GM18867 (cell line): ENCODE results near the gene COX15.
"Not testable (repeated sequence)": the region's sequence is repeated elsewhere in the genome, so short reads cannot be mapped to it uniquely, and the experiment has no call there.

ENCODE experiments used
- ATAC-seq: cut with Tn5 transposase; IDR thresholded peaks from one replicate; pipeline ENCODE4 v1.9.1; 2021; ENCODE audit warnings: mild to moderate bottlenecking, moderate library complexity; ENCODE audit not compliant: unreplicated experiment

COX15 gene

DNA sequence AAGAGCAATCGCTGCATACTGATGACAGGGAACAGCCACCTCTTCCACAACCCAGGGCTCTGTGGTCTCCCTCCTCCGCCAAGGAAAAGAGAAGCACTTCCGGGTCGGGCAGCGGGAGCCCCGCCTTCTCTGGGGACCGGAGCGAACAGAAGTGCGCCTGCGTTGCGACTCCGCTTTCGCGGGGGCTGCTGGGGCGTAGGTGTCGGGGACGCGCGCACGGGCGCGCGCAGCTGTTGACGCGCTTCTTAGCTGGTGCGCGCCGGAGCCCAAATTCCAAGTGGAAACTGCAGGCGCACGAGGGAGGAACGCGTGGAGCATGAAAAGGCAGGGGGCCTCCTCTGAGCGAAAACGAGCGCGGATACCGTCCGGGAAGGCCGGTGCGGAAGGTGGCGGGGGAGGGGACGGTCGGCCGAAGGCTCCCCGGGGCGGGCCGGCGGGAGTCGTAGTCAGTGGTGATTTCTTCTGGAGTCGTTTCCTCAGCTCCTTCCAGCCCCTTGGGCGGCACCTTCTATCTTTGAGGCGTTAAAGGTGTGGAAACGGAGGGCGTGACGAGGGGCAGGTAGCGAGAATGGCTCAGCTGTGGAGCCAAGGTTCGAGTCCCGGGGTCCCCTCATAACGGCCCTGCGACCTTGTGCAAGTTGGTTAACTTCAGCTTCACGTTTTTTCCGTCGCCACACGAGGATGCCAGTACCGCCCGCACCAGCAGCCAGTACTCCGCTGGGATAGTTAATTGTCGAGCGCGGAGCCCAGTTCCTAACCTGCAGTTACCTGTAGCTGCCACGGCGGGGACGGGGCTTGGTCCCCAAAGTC lies at the start of gene COX15, which contains the start of gene CUTC:
TSS of gene COX15 (minus strand) at position 95 of the 810 bp plus-strand sequence. CDS start at position 17, 78 bp downstream.
TSS of gene CUTC (plus strand) at position 202 of the 810 bp plus-strand sequence. CDS start at position 317, 115 bp downstream.
- peak; percentile 84 for ATAC-seq

DNA sequence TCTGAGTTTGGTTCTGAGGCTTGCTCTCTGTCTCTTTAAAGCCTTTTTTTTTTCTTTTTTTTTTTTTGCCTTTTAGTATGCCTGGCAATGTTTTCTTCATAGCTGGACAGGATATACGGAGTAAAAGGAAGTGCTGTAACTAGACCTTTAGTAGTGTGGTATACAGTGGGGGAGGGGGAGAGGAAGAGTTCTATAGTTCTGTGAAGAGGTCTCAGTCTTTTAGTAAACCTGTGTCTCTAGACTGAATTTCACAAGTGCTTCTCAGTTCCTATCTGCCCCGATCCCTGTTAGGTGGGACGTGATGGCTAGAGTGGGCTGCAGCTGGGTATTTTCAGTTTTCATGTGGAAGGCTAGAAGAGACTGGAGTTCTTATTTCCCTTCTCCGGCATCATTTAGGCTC lies 47.4 kb upstream of the COX15 start:
- ATAC-seq = no peak

DNA sequence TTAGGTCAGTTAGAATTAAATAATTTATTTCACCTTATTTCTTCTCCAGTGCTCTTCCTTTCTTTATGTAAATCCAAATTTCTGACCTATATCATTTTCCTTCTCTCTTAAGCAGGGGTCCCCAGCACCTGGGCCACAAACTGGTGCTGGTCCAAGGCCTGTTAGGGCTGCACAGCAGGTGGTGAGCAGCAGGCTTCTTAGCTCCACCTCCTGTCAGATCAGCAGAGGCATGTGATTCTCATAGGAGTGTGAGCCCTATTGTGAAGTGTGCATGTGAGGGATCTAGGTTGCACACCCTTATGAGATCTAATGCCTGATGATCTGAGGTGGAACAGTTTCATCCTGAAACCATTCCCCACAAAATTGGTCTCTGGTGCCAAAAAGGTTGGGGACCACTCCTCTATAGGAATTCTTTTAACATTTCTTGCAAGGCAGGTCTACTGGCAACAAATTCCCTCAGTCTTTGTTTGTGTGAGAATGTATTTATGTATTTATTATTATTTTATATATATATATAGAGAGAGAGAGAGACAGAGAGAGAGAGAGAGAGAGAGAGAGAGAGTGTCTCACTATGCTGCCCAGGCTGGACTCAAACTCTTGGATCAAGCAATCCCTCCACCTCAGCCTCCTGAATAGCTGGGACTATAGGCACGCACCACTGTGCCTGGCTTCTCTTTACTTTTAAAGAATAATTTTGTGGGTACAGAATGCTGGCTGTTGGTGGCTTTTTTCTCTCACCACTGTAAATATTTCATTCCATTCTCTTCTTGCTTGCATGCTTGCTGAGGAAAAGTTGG lies 46.2 kb upstream of the COX15 start:
- ATAC-seq = peak; percentile 69

DNA sequence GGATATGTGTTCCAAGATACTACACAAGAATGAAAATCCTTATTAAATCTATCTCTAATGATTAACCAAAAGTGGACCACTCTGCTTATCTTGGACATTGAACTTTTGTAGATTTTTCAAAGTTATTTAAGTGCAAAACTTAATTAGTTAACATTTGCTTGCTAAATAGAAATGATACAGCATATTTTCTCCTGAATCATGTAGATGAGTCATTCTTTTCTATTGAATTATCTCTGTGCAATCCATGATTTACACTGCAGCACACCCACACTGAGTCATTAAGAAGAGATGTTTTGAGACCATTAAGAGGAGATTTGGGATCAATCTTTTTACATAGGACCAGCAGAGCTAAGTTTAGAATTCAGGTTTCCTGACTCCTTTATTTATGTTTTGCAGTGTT lies 43.9 kb upstream of the COX15 start:
- no peak for ATAC-seq

DNA sequence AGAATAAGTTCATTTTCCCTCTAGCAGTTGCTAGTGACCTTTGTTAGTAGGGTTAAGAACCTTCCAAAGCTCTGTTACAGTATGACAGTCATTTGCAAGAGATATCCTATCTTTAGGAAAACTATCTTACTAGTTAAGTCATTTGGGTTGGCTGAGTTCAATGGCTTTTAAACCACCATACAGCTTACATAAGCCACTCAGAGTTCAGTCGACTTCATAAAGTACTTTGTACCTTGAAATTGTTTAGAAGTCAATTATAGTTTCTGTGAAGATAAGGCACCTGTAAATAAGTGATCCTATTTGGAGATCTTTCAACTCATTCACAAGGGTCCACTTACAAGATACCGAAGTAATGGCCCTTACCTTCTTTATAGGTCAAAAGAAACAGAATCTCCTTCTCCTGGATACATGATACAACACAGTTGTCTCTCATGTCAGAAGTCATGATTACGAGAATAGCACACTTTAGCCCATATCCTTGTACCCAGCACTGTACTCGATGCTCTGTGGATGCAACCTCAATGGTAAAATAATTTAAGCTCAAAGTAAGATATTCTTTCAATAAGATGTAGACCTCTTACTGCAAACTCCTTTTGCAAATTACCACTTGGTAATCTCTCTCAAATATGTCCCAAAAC lies 38.6 kb upstream of the COX15 start:
- no peak for ATAC-seq

DNA sequence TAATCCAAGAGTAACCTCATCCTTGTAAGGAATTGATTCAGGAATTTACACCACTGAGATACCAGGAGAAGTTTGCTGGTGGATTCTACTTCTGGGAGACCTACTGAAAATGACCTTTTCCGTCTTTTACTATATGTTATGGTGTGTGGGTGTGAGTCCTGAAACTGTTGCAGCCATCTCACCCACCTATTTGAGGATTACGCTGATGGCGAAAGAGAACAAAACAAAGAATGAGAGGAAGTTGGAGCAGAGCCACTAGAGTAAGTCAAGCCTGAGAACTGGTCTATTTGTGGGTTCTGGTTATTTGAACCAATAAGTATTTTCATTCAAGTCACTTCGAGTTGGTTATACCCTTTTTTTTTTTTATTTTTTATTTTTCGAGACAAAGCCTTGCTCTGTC lies 37.8 kb upstream of the COX15 start:
- ATAC-seq = no peak

DNA sequence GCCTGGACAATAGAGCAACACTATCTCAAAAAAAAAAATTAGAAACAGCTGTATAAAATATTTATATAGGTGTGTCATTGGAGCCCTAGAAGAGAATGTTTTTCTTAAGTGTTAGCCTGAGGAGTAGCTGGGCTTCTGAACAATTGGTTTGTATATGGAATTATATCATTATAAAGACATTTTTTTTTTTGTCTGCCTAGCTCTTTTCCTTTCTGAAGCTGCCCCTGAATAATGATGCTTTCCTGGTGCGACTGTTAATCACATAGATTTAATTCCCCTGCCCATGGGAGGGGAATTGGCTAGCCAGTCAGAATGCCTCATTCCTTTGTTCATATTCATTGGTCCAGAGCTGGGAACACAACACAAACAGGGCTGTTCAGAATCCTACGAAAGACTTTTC lies 36.6 kb upstream of the COX15 start:
- ATAC-seq = no peak

DNA sequence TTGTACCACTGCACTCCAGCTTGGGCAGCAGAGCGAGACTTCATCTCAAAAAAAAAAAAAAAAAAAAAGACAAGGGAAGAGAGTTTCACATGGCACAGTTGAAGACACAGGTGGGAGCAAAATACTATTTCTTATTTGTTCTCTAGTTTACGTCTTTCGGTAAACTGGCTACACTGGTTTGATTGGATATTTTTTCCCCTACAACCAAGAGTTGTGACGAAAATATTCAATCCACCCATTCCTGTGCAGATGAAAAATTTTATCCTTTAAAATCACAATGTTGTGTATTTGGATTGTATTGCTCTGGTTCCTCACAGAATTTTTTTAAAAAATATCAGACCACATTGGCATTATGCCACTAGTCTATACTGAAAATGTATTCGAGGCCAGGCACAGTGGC lies 36.0 kb upstream of the COX15 start:
- ATAC-seq = no peak

DNA sequence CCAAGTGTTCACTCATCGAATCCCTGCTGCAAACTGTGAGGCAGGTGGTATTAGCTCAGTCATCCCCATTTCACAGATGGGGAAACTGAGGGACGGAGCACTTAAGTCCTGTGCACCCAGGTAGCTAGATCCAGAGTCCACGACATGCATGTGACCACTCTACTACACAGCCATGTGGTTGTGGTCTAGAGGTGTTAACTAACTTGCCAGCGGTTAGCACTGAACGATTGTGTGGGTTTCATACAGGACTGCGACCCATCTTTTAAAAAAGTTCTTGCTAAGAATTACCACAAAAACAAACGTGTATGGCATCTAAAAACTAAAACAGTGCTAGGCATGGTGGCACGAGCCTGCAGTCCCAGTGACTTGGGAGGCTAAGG lies 34.4 kb upstream of the COX15 start:
- peak; percentile 92 for ATAC-seq

DNA sequence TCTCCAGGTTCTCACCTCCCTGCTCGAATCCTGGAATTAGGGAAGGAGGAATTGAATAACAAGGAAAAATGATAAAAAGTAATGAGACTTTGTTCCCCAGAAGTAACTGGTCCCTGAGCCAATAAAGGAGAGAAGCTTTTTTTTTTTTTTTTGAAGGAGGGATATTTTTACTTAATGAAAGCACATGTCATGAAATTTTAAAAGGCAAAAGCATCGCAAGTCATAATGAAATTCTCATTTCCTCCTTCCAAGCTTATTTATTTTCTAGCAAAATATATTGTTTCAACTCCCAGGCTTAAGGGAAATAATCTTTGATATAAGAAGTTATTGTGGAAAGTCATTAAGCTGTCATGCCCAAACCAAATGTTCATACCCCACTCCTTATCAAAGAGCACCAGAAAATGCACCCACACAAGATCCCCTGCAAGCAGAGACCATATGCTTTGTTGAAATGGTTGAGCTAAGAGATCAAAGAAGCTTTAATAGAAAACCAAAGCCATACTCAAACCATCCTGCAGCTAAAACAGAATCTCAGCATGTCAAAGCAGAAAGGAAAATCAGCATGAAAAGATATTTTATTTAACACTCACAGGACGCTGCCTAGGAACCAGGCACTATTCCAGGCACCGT lies 33.9 kb upstream of the COX15 start:
- peak; percentile 26 for ATAC-seq

DNA sequence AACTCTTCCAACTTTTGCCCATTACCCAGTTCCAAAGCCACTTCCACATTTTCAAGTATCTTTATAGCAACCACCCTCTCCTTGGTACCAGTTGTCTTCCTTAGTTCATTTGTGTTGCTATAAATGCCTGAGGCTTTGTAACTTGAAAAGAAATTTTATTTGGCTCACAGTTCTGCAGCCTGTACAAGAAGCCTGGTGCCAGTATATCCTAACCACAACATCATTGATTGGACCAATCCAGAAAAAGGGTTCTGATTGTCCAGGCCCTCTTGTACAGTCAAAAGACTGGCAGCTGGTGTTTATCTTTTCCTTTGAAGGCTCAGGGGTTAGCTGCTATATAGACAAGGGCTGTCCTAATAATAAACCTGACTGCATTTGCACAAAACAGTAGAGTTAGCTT lies 29.4 kb upstream of the COX15 start:
- ATAC-seq = no peak

DNA sequence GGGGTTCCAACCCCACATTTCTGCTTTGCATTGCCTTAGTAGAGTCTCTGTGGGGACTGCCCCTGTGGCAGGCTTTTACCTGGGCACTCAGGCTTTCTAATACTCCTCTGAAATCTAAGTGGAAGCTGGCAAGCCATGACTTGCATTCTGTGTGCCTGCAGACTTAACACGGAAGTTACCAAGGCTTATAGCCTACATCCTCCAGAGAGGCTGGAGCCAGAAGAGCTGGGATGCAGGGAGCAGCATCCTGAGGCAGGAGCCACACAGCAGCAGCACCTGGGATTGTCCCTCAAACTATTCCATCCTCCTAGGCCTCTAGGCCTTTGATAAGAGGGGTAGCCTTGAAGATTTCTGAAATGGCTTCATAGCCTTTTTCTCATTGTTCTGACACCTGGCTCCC lies 28.4 kb upstream of the COX15 start:
- no peak for ATAC-seq

DNA sequence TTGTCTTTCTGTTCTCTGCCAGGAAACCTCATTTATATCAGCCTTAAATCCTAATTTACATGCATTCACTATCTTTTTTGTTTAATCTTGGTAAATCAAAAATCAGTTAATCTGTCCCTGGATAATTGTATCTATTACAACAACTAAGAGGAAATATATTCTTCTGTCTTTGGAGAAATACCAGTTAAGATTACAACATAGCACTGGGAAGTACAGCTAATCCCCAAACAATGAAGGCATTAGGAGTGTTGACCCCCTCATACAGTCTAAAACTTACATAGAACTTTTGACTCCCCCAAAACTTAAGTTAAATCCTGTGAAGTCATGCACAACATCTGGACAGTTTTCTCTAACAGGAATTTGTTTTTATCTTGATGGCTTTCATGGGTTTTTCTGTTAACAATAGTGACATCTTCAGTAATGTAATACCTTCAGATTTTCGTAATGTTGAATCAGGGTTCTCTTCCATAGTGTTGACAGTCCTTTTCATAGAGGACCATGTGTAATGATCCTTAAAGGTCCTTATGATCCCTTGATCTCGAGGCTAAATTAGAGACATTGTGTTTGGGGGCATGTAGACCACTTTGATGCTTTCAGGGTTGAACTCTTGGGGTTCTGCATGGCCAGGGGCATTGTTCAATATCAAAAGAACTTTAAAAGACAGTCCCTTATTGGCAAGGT lies 26.4 kb upstream of the COX15 start:
- ATAC-seq = no peak

DNA sequence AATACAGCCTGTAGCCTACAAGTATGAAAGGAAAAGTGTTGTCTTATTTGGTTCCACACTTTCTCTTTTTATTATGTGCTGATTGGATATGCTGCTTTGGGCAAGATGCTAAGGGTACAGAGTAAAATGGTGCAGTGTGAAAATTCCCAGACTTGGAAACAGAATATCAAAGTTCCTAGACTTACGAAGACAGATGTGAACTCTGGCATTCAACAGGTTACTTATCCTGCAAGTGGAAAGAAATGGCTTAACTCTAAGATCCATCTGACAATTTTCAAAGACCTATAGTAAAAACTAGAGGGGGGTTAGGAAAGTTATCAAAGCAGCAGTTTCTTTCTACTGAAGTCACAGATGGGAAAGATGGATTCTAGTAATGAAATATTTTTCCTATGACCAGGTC lies 24.2 kb upstream of the COX15 start:
- ATAC-seq = no peak

DNA sequence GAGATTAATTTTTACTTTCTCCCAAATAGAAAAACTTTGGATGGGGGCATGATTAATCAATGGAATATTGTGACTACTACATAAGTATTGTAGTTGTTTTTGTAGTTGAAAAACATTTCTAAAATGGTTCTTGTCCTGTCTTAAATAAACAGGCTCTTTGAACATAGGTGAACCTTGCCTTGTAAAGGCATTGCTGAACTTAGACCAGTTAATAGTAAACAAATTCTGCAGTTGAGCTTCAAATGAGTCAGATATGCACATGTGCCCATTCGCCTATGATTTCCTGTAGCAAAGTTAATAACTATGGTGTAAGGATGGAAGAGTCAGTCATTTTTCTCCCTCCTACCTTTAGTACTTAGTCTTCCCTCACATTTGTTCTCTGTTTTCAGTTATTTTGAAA lies 22.7 kb upstream of the COX15 start:
- ATAC-seq = no peak

DNA sequence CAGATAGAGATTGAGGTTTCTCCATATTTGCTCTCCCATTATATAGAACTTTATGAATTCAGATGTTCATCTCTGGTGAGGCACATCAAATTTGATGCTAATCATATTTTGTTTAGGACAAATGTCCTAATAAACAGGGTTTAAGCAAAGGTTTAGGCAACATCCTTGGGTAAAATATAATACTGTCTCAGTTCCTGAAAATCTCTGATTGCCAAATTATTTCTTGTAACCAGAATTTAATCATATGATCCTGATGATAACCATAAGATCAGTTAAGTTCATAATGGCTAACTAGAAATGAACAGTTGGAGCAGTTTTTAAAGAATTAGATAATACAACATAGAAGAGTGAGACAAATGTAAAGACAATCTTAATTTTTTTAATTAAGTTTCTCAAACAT lies 18.7 kb upstream of the COX15 start:
- no peak for ATAC-seq

DNA sequence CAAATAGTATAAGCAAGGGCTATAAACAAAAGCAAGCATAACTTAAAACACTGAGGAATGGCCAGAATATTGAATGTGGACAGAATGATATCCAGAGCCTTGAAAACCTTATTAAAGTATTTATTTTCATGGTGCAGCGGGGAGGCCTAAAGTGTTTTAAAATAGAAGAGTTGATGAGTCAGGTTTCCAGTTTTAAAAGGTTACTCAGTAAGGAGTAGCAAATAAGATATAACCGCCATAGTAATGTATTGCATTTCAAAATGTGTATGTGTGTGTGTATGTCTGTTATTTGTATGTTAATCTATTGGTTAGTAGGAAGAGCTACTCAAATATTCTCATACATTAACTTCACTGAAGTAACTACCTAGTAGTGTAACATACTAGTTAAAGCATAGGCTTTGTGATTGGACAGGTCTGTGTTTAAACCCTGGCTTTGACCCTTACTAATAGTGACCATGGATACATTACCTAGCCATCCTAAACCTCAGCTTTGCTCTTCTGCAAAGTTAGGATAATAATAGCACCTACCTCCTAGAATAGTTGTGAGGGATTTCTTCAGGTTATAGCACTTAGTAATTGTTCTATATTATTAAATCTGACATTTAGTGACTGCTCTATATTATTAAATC lies 17.0 kb upstream of the COX15 start:
- no peak for ATAC-seq

DNA sequence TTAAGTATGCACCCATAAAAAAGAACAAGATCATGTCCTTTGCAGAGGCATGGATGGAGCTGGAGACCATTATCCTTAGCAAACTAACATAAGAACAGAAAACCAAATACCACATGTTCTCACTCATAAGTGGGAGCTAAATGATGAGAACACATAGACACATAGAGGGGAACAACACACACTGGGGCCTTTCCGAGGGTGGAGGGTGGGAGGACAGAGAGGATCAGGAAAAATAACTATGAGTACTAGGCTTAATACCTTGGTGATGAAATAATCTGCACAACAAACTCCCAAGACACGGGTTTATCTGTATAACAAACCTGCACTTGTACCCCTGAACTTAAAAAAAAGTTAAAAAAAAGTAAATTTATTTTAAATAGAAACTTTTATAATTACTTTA lies 14.2 kb upstream of the COX15 start:
- ATAC-seq = not testable (repeated sequence)

DNA sequence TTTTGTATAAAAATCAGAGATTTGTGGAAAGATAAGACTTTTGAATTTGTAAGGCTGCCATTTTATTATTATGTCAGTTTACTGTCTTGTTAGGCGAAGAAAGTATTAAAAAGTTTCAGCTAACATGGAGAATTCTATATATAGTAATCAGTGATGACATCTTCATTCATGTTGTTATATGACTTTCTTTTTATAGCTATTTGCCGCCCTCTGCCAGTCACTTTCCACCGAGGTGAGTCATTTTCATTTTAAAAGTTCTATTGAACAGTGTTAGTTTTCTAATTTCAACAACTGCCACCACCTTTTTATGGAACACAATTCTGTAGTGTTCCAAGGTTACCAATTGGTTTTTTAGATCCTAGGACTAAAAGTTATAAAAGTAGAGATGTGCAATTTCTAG lies 11.9 kb upstream of the COX15 start:
- ATAC-seq = no peak

DNA sequence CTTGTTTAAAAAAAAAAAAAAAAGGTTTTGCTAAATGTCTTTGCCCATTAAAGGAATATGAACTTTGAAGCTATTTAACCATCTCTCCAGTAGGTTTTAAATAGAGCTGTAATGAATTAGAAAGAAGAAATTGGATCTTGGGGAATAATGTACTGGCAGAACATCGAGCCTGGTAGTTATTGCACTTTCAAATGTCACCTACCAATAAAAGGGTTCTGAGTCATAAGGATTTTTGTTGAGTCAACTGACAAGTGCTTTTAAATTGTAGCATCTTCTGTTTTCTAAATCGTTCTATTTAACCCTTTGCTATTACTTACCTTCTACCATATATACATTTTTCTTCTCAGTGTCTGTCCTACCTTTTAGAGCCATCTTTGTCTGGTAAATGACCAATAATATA lies 10.8 kb upstream of the COX15 start:
- ATAC-seq = no peak
